GM12878 (cell line): Measurements from ENCODE around the gene SAAL1. TPM values are rescaled to one million over a fixed set of nuclear protein-coding genes. Genes with fewer than 3 reads are reported as not detected.

Experiments used
- ATAC-seq: fragments of 200-7000 bp; cut with Tn5 transposase; 3 replicates; pipeline ENCODE4 v1.9.1; 2020; ENCODE audit warnings: mild to moderate bottlenecking, moderate library complexity
- BruUV-seq: library from RNA; stranded (reverse); fragments of 400-500 nt; replicated peaks from 2 replicates; lab custom pipeline; 2021; lab: Mats Ljungman, UMichigan
- CTCF ChIA-PET: fragments of 300-600 bp; sonication (Branson Sonifier 250); formaldehyde crosslinking; extraction: SDS; loops from one replicate; lab custom pipeline; 2021; ENCODE audit warnings: inconsistent platforms; lab: Yijun Ruan, JAX
- POLR2A ChIA-PET: fragments of 350-600 bp; formaldehyde crosslinking; extraction: SDS; loops from one replicate; lab custom pipeline; 2021; ENCODE audit warnings: inconsistent platforms; lab: Charles Lee
- RAD21 ChIA-PET: fragments of 300-600 bp; sonication (Branson Sonifier 250); formaldehyde crosslinking; loops from one replicate; lab custom pipeline; 2023; ENCODE audit warnings: antibody characterized with exemption; ENCODE audit not compliant: unreplicated experiment; lab: Charles Lee
- SMC1A ChIA-PET: fragments of 300-600 bp; sonication (Branson Sonifier 250); formaldehyde crosslinking; loops from one replicate; lab custom pipeline; 2023; ENCODE audit not compliant: unreplicated experiment, uncharacterized antibody; lab: Charles Lee
- DNase-seq: peaks from one replicate; pipeline ENCODE4 v3.0.0-alpha.2; 2011; ENCODE audit warnings: low read depth, low spot score
- FAIRE-seq: peaks from 3 replicates; lab custom pipeline; 2011; peaks lifted over from hg19 to GRCh38; lab: Jason Lieb, UNC
- H2AFZ ChIP-seq: 2 replicates; pipeline ENCODE4 v1.6.0; 2011; ENCODE audit warnings: low read depth, low read length, control low read depth; ENCODE audit not compliant: control insufficient read depth
- H3K27ac ChIP-seq: 2 replicates; pipeline ENCODE4 v1.5.1; 2011; ENCODE audit warnings: control low read depth; ENCODE audit not compliant: control insufficient read depth, insufficient read depth
- H3K27me3 ChIP-seq, 2 experiments: replicated peaks in 1 of 2; 2 replicates each; pipeline versions ENCODE4 v1.6.0 to v1.6.1; 2011; ENCODE audit warnings: low read length in 1 of 2; ENCODE audit not compliant: control insufficient read depth in 2 of 2, insufficient read depth in 2 of 2
- H3K36me3 ChIP-seq, 2 experiments: 2 replicates each; pipeline ENCODE4 v1.5.1; 2011; ENCODE audit warnings: low read length in 1 of 2; ENCODE audit not compliant: control insufficient read depth in 2 of 2, insufficient read depth in 2 of 2
- H3K4me1 ChIP-seq: 2 replicates; pipeline ENCODE4 v1.6.1; 2011; ENCODE audit warnings: mild to moderate bottlenecking, low read length, moderate library complexity, mixed read lengths; ENCODE audit not compliant: control insufficient read depth, insufficient read depth
- H3K4me2 ChIP-seq: 2 replicates; pipeline ENCODE4 v1.6.0; 2011; ENCODE audit warnings: control low read depth; ENCODE audit not compliant: control insufficient read depth, insufficient read depth
- H3K4me3 ChIP-seq: fragments of 200-600 bp; sonication (generic); 2 replicates; pipeline ENCODE4 v1.5.1; 2016
- H3K79me2 ChIP-seq: 2 replicates; pipeline ENCODE4 v1.6.0; 2011; ENCODE audit warnings: low read length; ENCODE audit not compliant: control insufficient read depth, insufficient read depth
- H3K9ac ChIP-seq: 2 replicates; pipeline ENCODE4 v1.8.0; 2011; ENCODE audit warnings: low read length, control low read depth, mixed read lengths; ENCODE audit not compliant: control insufficient read depth, insufficient read depth
- H3K9me3 ChIP-seq: replicated peaks from 3 replicates; pipeline ENCODE4 v1.5.1; 2011; ENCODE audit warnings: mild to moderate bottlenecking, low read length; ENCODE audit not compliant: control insufficient read depth, insufficient read depth
- H4K20me1 ChIP-seq: 2 replicates; pipeline ENCODE4 v1.6.0; 2011; ENCODE audit not compliant: control insufficient read depth, insufficient read depth
- BHLHE40 ChIP-seq, 2 experiments: fragments of 450-650 bp in 1 of 2; IDR thresholded peaks; 2 replicates each; pipeline ENCODE4 v1.6.1; 2011 to 2017; ENCODE audit warnings: low read depth in 2 of 2, borderline replicate concordance in 1 of 2, improper control_type of control experiment in 1 of 2, low read length in 1 of 2, mild to moderate bottlenecking in 1 of 2
- CBX5 ChIP-seq: sonication (generic); IDR thresholded peaks from 2 replicates; pipeline ENCODE4 v1.6.1; 2016; ENCODE audit warnings: low read depth, moderate library complexity, mild to moderate bottlenecking, inconsistent platforms
- CHD1 ChIP-seq: IDR thresholded peaks from 2 replicates; pipeline ENCODE4 v1.6.1; 2012; ENCODE audit warnings: low read depth, low read length, improper control_type of control experiment
- CHD2 ChIP-seq: IDR thresholded peaks from 2 replicates; pipeline ENCODE4 v1.6.1; 2011; ENCODE audit warnings: low read depth, low read length, improper control_type of control experiment, borderline replicate concordance
- IKZF1 ChIP-seq: fragments of 450-650 bp; conservative IDR thresholded peaks from 2 replicates; pipeline ENCODE4 v1.6.1; 2017; ENCODE audit warnings: antibody characterized with exemption, mild to moderate bottlenecking
- IRF3 ChIP-seq: fragments of 450-650 bp; IDR thresholded peaks from 2 replicates; pipeline ENCODE4 v1.6.1; 2014; ENCODE audit warnings: mild to moderate bottlenecking
- NBN ChIP-seq: fragments of 450-650 bp; IDR thresholded peaks from 2 replicates; pipeline ENCODE4 v1.6.1; 2016
- POLR2A ChIP-seq: IDR thresholded peaks from 2 replicates; pipeline ENCODE4 v1.6.1; 2011; ENCODE audit warnings: low read depth, mild to moderate bottlenecking, low read length
- RBBP5 ChIP-seq: fragments of 200-600 bp; sonication (generic); conservative IDR thresholded peaks from 2 replicates; pipeline ENCODE4 v1.6.1; 2016
- RFX5 ChIP-seq: IDR thresholded peaks from 2 replicates; pipeline ENCODE4 v1.6.1; 2011; ENCODE audit warnings: low read depth, low read length, improper control_type of control experiment
- SIN3A ChIP-seq: IDR thresholded peaks from 2 replicates; pipeline ENCODE4 v1.6.1; 2012; ENCODE audit warnings: low read depth, low read length, improper control_type of control experiment
- SMAD1 ChIP-seq: fragments of 450-650 bp; IDR thresholded peaks from 2 replicates; pipeline ENCODE4 v1.6.1; 2018; ENCODE audit warnings: mild to moderate bottlenecking, low read depth; ENCODE audit not compliant: partially characterized antibody
- SMC3 ChIP-seq: IDR thresholded peaks from 2 replicates; pipeline ENCODE4 v1.6.1; 2011; ENCODE audit warnings: low read length, improper control_type of control experiment, borderline replicate concordance
- TAF1 ChIP-seq: IDR thresholded peaks from 2 replicates; pipeline ENCODE4 v1.6.1; 2011; ENCODE audit warnings: mild to moderate bottlenecking, low read depth, low read length, borderline replicate concordance
- TARDBP ChIP-seq: IDR thresholded peaks from 2 replicates; pipeline ENCODE4 v1.6.1; 2016; ENCODE audit warnings: borderline replicate concordance
- ZBED1 ChIP-seq: IDR thresholded peaks from 2 replicates; pipeline ENCODE4 v1.6.1; 2016; ENCODE audit warnings: borderline replicate concordance
- WGBS: methylation state at CpG from one replicate; pipeline ENCODE4 v1.1.6; 2016; ENCODE audit warnings: low lambda C conversion rate; ENCODE audit not compliant: insufficient replicate concordance, insufficient coverage; ENCODE audit errors: missing lambda C conversion rate; 5-methylcytosine and 5-hydroxymethylcytosine counted together
- in situ Hi-C: fragments of 300-500 bp; cut with MboI; formaldehyde crosslinking; loops from 9 replicates; pipeline ENCODE4 v1.14.3; 2018; ENCODE audit warnings: mixed read lengths
- intact Hi-C: fragments of 100-400 bp; cut with micrococcal nuclease; formaldehyde crosslinking; loops from one replicate; pipeline ENCODE4 v1.14.2; 2022; ENCODE audit not compliant: unreplicated experiment
- polyA plus RNA-seq, 11 experiments: library from polyadenylated mRNA; depleted of rRNA in 4 of 11; unstranded in 6 of 11; stranded (reverse) in 5 of 11; fragments of >200 nt; fragmentation: Nextera tagmentation in 4 of 11; fragmentation: Illumina TruSeq in 1 of 11; extraction: Ambion mirVana in 4 of 11; extraction: Trizol in 1 of 11; gene quantifications; 1 replicate in 1 of 11; 2 replicates in 10 of 11; pipeline versions ENCODE4 v1.2.1 to v1.2.3, GENCODE V29; 2011 to 2016; ENCODE audit warnings: inconsistent platforms in 2 of 11, missing spikeins in 2 of 11, low read depth in 1 of 11
- total RNA-seq, 4 experiments: library from RNA; depleted of rRNA in 3 of 4; stranded (reverse); fragments of >200 nt in 3 of 4; fragmentation: Illumina TruSeq in 1 of 4; extraction: Trizol in 1 of 4; gene quantifications; 2 replicates each; pipeline versions ENCODE4 v1.2.1 to v1.2.3, GENCODE V29; 2013 to 2021
- TF ChIP-seq, protein P1 (sequence below), 3 experiments: IDR thresholded peaks in 2 of 3; conservative IDR thresholded peaks in 1 of 3; 2 replicates each; pipeline ENCODE4 v1.5.1; 2011; ENCODE audit warnings: low read depth in 3 of 3, low read length in 3 of 3, mild to moderate bottlenecking in 3 of 3, control low read depth in 2 of 3, moderate library complexity in 2 of 3, inconsistent platforms in 1 of 3, mixed read lengths in 1 of 3; ENCODE audit not compliant: control insufficient read depth in 2 of 3, insufficient read depth in 1 of 3; ENCODE audit errors: extremely low read depth in 1 of 3

Gene SAAL1
- total and polyA plus RNA-seq, 10 of the 15 experiments (the other 5 are each of a cell fraction or from before 2014, with no cell fraction given), result 26.3 to 59.4 (median 43.8) TPM

DNA sequence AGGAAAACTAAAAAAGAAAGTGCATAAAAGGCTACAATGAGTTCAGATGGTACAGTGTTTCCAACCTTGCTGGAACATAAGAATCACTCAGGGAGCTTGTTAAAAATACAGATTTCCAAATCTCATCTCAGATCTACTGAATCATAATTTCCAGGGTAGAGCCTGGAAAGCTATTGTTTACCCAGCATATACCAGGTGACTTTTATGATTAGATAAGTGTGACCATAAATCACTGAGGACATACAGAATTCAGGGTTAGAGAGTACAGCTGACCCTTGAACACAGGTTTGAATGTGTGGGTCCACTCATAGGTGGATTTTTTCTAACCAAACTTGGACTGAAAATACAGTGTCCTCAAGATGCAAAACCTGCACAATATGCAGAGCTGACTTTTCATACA is 11.9 kb downstream of the SAAL1 start (continued):
- no peak for TF ChIP-seq RFX5

GRCh38 chr11:18091731-18092130 is 14.2 kb downstream of the SAAL1 start:
- H3K27me3 ChIP-seq, result no peaks in the 10 kb centered on the region
- ChIA-PET CTCF (interaction anchor here (0.7 to 2.0 kb wide), 3 partner anchors 11 to 93 kb away, joined by 3 to 6 read pairs (median 3); no protein-coding TSS in a partner anchor), RAD21 (no interaction called here), SMC1A (interaction anchor here (1.1 to 1.3 kb wide), 2 partner anchors 11 to 39 kb away, joined by 3 read pairs; no protein-coding TSS in a partner anchor), POLR2A (no interaction called here)
- no peak for ATAC-seq
- peaks cover 2 to 16% of the 10 kb centered on the region in 2 experiments for H3K36me3 ChIP-seq
- TF ChIP-seq CHD1 (no peak), IRF3 (no peak), BHLHE40 (IDR thresholded peaks at IDR 0.05; ENCODE audit: borderline replicate concordance in 1 of 2, low read depth in 2 of 2, low read length in 1 of 2) (no peak), SMC3 (no peak), RBBP5 (no peak), IKZF1 (no peak), ZBED1 (no peak), TAF1 (no peak), CHD2 (no peak), TARDBP (no peak), CBX5 (no peak), SIN3A (no peak), NBN (no peak), SMAD1 (no peak), POLR2A (no peak)
- TF ChIP-seq, protein P1, sequence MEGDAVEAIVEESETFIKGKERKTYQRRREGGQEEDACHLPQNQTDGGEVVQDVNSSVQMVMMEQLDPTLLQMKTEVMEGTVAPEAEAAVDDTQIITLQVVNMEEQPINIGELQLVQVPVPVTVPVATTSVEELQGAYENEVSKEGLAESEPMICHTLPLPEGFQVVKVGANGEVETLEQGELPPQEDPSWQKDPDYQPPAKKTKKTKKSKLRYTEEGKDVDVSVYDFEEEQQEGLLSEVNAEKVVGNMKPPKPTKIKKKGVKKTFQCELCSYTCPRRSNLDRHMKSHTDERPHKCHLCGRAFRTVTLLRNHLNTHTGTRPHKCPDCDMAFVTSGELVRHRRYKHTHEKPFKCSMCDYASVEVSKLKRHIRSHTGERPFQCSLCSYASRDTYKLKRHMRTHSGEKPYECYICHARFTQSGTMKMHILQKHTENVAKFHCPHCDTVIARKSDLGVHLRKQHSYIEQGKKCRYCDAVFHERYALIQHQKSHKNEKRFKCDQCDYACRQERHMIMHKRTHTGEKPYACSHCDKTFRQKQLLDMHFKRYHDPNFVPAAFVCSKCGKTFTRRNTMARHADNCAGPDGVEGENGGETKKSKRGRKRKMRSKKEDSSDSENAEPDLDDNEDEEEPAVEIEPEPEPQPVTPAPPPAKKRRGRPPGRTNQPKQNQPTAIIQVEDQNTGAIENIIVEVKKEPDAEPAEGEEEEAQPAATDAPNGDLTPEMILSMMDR (IDR thresholded peaks at IDR 0.05 in 2 of 3, conservative IDR thresholded peaks at IDR 0.05 in 1 of 3; ENCODE audit: control insufficient read depth in 2 of 3, extremely low read depth in 1 of 3, insufficient read depth in 1 of 3, low read depth in 3 of 3, low read length in 3 of 3), result no peak
- DNase-seq, result no peak
- H3K4me3 ChIP-seq, result no peak overlapping the region
- FAIRE-seq, result no peak
- WGBS, result 90% methylated on average over 2 of the region's 2 CpGs
- intact Hi-C loops, result no loop called here
- no peak overlapping the region for H3K27ac ChIP-seq
- H3K4me1 ChIP-seq, result no peaks in the 10 kb centered on the region
- no peak overlapping the region for H3K4me2 ChIP-seq
- no peaks in the 10 kb centered on the region for H3K9me3 ChIP-seq
- no peak overlapping the region for H2AFZ ChIP-seq
- H3K9ac ChIP-seq, result no peak overlapping the region
- H3K79me2 ChIP-seq, result no peaks in the 10 kb centered on the region
- no peaks in the 10 kb centered on the region for H4K20me1 ChIP-seq
- no TSS peak for BruUV-seq
- in situ Hi-C loops, result no loop called here
